ENCODE results near the gene PRM1.

DNA sequence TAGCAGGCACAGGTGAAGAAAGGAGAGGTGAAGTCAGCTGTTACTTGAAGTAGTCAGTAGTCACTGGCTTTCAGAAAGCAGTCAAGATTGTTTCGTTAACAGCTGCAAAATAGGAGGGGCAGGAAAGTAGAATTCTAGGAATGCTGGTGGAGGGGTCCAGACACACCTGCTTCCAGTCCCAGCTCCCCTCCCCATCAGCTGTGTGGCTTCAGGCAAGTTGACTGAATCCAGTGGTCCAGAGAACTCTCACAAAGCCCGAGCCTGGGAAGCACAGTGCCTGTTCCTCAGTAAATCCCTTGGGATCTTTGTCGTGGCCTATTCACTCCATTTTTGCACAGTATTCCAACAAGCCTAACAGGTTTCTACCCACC is 20.5 kb downstream of the PRM1 start:
- TF ChIP-seq CREB3 (CRISPR knock-in tag; IDR thresholded peaks at IDR 0.05) = no peak
- TF ChIP-seq, protein P1, sequence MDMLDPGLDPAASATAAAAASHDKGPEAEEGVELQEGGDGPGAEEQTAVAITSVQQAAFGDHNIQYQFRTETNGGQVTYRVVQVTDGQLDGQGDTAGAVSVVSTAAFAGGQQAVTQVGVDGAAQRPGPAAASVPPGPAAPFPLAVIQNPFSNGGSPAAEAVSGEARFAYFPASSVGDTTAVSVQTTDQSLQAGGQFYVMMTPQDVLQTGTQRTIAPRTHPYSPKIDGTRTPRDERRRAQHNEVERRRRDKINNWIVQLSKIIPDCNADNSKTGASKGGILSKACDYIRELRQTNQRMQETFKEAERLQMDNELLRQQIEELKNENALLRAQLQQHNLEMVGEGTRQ (IDR thresholded peaks at IDR 0.05; ENCODE audit: low read depth, low read length) = no peak
- TF ChIP-seq, protein P1 (CRISPR knock-in tag; IDR thresholded peaks at IDR 0.05; ENCODE audit: borderline replicate concordance) = no peak
- TF ChIP-seq RAD21 (CRISPR knock-in tag; IDR thresholded peaks at IDR 0.05) = no peak
- TF ChIP-seq BCLAF1 (IDR thresholded peaks at IDR 0.05) = no peak
- TF ChIP-seq, protein P2, sequence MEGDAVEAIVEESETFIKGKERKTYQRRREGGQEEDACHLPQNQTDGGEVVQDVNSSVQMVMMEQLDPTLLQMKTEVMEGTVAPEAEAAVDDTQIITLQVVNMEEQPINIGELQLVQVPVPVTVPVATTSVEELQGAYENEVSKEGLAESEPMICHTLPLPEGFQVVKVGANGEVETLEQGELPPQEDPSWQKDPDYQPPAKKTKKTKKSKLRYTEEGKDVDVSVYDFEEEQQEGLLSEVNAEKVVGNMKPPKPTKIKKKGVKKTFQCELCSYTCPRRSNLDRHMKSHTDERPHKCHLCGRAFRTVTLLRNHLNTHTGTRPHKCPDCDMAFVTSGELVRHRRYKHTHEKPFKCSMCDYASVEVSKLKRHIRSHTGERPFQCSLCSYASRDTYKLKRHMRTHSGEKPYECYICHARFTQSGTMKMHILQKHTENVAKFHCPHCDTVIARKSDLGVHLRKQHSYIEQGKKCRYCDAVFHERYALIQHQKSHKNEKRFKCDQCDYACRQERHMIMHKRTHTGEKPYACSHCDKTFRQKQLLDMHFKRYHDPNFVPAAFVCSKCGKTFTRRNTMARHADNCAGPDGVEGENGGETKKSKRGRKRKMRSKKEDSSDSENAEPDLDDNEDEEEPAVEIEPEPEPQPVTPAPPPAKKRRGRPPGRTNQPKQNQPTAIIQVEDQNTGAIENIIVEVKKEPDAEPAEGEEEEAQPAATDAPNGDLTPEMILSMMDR (CRISPR knock-in tag; IDR thresholded peaks at IDR 0.05) = no peak
- no peak for TF ChIP-seq REST (IDR thresholded peaks at IDR 0.05; ENCODE audit: borderline replicate concordance in 1 of 2, low read depth in 1 of 2, low read length in 2 of 2)
- no peak for TF ChIP-seq PTBP1 (IDR thresholded peaks at IDR 0.05; ENCODE audit: low read depth, low read length, poor library complexity, severe bottlenecking)
- TF ChIP-seq ZUFSP (CRISPR knock-in tag; IDR thresholded peaks at IDR 0.05; ENCODE audit: borderline replicate concordance) = no peak
- TF ChIP-seq POLR2A (IDR thresholded peaks at IDR 0.05; ENCODE audit: insufficient read depth in 1 of 2, low read depth in 2 of 2, low read length in 2 of 2) = no peak
